Measurements from ENCODE around the gene MED26.
"Not testable (repeated sequence)": the region's sequence is repeated elsewhere in the genome, so short reads cannot be mapped to it uniquely, and the experiment has no call there.

Gene MED26

DNA sequence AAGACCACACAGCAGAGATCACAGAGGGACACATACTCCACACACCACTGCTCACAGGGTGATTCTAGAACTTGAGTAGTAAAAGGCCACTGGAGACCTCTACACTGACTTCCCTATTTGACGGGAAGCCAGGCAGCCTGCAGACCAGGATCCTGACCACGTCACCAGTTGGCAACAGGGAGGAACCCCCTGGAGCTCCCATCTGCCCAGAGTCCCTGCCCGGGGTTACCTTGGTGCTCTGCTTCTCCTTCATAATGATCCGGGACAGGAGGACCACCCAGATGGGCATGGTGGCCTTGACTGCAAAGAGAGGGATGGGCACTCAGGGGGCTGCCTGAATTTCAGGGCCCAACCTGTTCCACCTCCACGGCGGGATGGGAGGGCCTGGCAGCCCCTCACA, 56.7 kb downstream of the MED26 start:
- peaks cover 19 to 34% of the 10 kb centered on the region in 2 donors for H3K4me1 ChIP-seq (ENCODE audit: control insufficient read depth in 1 of 2, insufficient read depth in 2 of 2, low read length in 2 of 2)
- H3K9me3 ChIP-seq (ENCODE audit: control insufficient read depth in 1 of 2, low read length in 2 of 2) = no peaks in the 10 kb centered on the region
- peak overlapping the region; percentile 45 for H3K27ac ChIP-seq (ENCODE audit: low read length)
- no peaks in the 10 kb centered on the region for H3K27me3 ChIP-seq (ENCODE audit: low read depth, low read length)
- H3K36me3 ChIP-seq (ENCODE audit: control insufficient read depth in 1 of 2, insufficient read depth in 2 of 2, low read length in 2 of 2) = peaks cover 16 to 34% of the 10 kb centered on the region in 2 donors
- H3K4me3 ChIP-seq (ENCODE audit: low read depth in 1 of 2, low read length in 2 of 2) = peak overlapping the region; percentile 74 to 91

- Histone ChIP-seq H3K4me3 (ENCODE audit: low read depth in 1 of 2, low read length in 2 of 2) (no peak overlapping the region), H3K27ac (ENCODE audit: low read length) (no peak overlapping the region), H3K9me3 (ENCODE audit: control insufficient read depth in 1 of 2, low read length in 2 of 2) (no peaks in the 10 kb centered on the region), H3K4me1 (ENCODE audit: control insufficient read depth in 1 of 2, insufficient read depth in 2 of 2, low read length in 2 of 2) (peaks cover 19 to 30% of the 10 kb centered on the region in 2 donors), H3K36me3 (ENCODE audit: control insufficient read depth in 1 of 2, insufficient read depth in 2 of 2, low read length in 2 of 2) (peaks cover 10 to 34% of the 10 kb centered on the region in 2 donors), H3K27me3 (ENCODE audit: low read depth, low read length) (no peaks in the 10 kb centered on the region)
Measured at GRCh38 chr19:16569609-16570320, 58.2 kb downstream of the MED26 start.

DNA sequence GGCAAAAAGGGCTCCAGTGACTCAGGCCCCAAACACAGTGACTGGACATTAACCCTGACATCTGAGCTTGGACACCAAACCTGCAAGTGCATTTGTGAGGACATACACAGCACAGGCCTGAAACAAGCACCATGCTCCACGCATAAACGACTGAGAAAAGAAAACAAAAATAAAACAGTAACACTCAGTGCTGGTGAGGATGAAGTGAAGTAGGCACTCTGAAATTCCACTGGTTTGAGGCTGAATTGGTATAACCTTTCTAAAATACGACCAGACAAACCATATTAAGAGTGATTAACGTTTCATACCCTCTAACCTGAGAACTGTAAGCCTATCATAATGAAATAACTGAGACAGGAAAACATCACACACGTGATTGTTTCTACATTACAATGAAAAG, 61.3 kb downstream of the MED26 start:
- peaks cover 19 to 59% of the 10 kb centered on the region in 2 donors for H3K36me3 ChIP-seq (ENCODE audit: control insufficient read depth in 1 of 2, insufficient read depth in 2 of 2, low read length in 2 of 2)
- H3K27ac ChIP-seq (ENCODE audit: low read length) = no peak overlapping the region
- no peak overlapping the region for H3K4me3 ChIP-seq (ENCODE audit: low read depth in 1 of 2, low read length in 2 of 2)
- H3K4me1 ChIP-seq (ENCODE audit: control insufficient read depth in 1 of 2, insufficient read depth in 2 of 2, low read length in 2 of 2) = peaks cover 6 to 9% of the 10 kb centered on the region in 2 donors
- H3K9me3 ChIP-seq (ENCODE audit: control insufficient read depth in 1 of 2, low read length in 2 of 2) = no peaks in the 10 kb centered on the region
- H3K27me3 ChIP-seq (ENCODE audit: low read depth, low read length) = no peaks in the 10 kb centered on the region

GRCh38 chr19:16566161-16566560, 61.8 kb downstream of the MED26 start:
- Histone ChIP-seq H3K27ac (ENCODE audit: low read length) (no peak overlapping the region), H3K4me1 (ENCODE audit: control insufficient read depth in 1 of 2, insufficient read depth in 2 of 2, low read length in 2 of 2) (peaks cover 2 to 4% of the 10 kb centered on the region in 2 donors), H3K9me3 (ENCODE audit: control insufficient read depth in 1 of 2, low read length in 2 of 2) (no peaks in the 10 kb centered on the region), H3K36me3 (ENCODE audit: control insufficient read depth in 1 of 2, insufficient read depth in 2 of 2, low read length in 2 of 2) (peaks cover 23 to 65% of the 10 kb centered on the region in 2 donors), H3K4me3 (ENCODE audit: low read depth in 1 of 2, low read length in 2 of 2) (no peak overlapping the region), H3K27me3 (ENCODE audit: low read depth, low read length) (no peaks in the 10 kb centered on the region)

GRCh38 chr19:16564842-16565241, 63.2 kb downstream of the MED26 start:
- H3K27ac ChIP-seq (ENCODE audit: low read length) = no peak overlapping the region
- H3K27me3 ChIP-seq (ENCODE audit: low read depth, low read length) = no peaks in the 10 kb centered on the region
- H3K9me3 ChIP-seq (ENCODE audit: control insufficient read depth in 1 of 2, low read length in 2 of 2) = no peaks in the 10 kb centered on the region
- H3K4me3 ChIP-seq (ENCODE audit: low read depth in 1 of 2, low read length in 2 of 2) = no peak overlapping the region
- H3K4me1 ChIP-seq (ENCODE audit: control insufficient read depth in 1 of 2, insufficient read depth in 2 of 2, low read length in 2 of 2) = no peaks in the 10 kb centered on the region
- peaks cover 23 to 72% of the 10 kb centered on the region in 2 donors for H3K36me3 ChIP-seq (ENCODE audit: control insufficient read depth in 1 of 2, insufficient read depth in 2 of 2, low read length in 2 of 2)

DNA sequence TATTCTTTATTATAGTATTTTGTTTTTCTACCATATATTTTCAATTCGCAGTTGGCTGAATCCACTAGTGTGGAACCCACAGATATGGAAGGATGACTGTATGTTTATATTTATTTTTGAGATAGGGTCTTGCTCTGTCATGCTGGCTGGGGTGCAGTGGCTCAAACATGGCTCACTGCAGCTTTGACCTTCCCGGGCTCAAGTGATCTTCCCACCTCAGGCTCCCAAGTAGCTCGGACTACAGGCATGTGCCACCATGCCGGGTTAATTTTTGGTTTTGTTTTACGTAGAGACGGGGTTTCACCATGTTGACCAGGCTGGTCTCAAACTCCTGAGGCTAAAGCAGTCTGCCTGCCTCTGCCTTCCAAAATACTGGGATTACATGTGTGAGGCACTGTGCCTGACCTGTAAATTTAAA, 65.4 kb downstream of the MED26 start:
- H3K36me3 ChIP-seq (ENCODE audit: control insufficient read depth in 1 of 2, insufficient read depth in 2 of 2, low read length in 2 of 2) = peaks cover 23 to 70% of the 10 kb centered on the region in 2 donors

DNA sequence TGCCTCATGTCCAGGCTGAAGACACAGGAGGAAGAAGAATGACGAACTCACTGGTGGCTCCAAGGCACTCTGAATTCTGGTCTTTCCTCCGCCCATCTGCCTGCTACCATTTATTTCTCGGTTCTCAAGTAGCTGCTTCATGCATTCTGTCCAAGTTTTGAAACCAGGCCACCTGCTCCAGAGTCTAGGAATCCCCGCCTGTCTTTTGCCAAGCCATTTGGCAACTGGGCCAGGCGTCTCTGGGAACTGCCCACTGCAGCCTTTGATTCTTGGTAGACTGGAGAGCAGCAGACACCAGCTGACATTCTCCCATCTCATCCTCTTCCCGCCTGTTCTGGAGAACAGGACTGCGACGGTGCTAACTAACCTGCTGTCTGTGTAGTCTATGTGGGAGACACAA, 66.6 kb downstream of the MED26 start:
- Histone ChIP-seq H3K27me3 (ENCODE audit: low read depth, low read length) (no peaks in the 10 kb centered on the region), H3K27ac (ENCODE audit: low read length) (no peak overlapping the region), H3K9me3 (ENCODE audit: control insufficient read depth in 1 of 2, low read length in 2 of 2) (no peaks in the 10 kb centered on the region), H3K4me3 (ENCODE audit: low read depth in 1 of 2, low read length in 2 of 2) (no peak overlapping the region), H3K4me1 (ENCODE audit: control insufficient read depth in 1 of 2, insufficient read depth in 2 of 2, low read length in 2 of 2) (no peaks in the 10 kb centered on the region), H3K36me3 (ENCODE audit: control insufficient read depth in 1 of 2, insufficient read depth in 2 of 2, low read length in 2 of 2) (peaks cover 20 to 66% of the 10 kb centered on the region in 2 donors)

More for the DNA sequence above, 65.4 kb downstream of the MED26 start:
- H3K4me1 ChIP-seq (ENCODE audit: control insufficient read depth in 1 of 2, insufficient read depth in 2 of 2, low read length in 2 of 2) = no peaks in the 10 kb centered on the region
- H3K4me3 ChIP-seq (ENCODE audit: low read depth in 1 of 2, low read length in 2 of 2) = no peak overlapping the region
- H3K27ac ChIP-seq (ENCODE audit: low read length) = no peak overlapping the region
- no peaks in the 10 kb centered on the region for H3K27me3 ChIP-seq (ENCODE audit: low read depth, low read length)
- H3K9me3 ChIP-seq (ENCODE audit: control insufficient read depth in 1 of 2, low read length in 2 of 2) = no peaks in the 10 kb centered on the region

DNA sequence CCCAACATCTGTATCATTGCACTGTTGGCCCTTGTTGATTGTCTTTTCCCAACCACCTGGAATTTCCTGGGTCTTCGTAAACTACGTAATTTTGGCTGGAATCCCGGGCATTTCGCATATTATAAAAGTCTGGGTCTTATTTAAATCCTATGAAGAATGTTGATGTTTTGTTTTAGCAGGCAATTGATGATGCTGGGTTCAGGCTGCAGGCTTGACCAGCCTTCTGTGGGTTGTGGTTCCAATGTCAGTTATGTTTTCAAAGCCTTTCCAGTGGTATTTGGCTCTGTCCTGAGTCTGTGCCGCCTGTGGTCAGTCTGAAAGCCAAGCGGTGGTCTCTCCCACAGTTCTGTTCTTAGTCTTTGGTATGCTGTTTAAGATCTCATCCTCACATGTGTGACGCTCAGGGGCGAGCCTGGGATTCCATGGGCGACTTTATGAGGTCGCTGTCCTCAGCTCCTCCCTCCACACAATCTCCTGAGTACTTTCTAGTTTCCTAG, 68.2 kb downstream of the MED26 start:
- Histone ChIP-seq H3K4me3 (ENCODE audit: low read depth in 1 of 2, low read length in 2 of 2) (no peak overlapping the region), H3K9me3 (ENCODE audit: control insufficient read depth in 1 of 2, low read length in 2 of 2) (no peaks in the 10 kb centered on the region), H3K27ac (ENCODE audit: low read length) (no peak overlapping the region), H3K36me3 (ENCODE audit: control insufficient read depth in 1 of 2, insufficient read depth in 2 of 2, low read length in 2 of 2) (peaks cover 25 to 68% of the 10 kb centered on the region in 2 donors), H3K4me1 (ENCODE audit: control insufficient read depth in 1 of 2, insufficient read depth in 2 of 2, low read length in 2 of 2) (no peaks in the 10 kb centered on the region), H3K27me3 (ENCODE audit: low read depth, low read length) (no peaks in the 10 kb centered on the region)

DNA sequence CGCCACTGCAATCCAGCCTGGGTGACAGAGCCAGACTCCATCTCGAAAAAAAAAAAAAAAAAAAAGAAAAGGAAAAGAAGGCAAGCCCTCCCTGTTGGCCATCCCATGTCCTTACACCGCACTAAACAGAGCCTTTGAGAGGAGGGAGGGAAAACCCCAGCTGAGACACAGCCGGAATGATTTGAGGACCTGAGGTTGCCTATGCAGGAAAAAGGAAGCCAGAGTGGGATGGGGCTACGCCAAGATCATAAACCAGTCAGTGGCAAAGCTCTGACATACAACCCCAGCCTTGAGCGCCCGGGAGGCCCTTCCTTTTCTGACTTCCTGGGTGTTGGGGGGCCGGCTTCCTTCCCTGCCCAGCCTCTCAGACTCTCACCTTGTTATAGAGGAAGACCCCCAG, 73.2 kb downstream of the MED26 start:
- Histone ChIP-seq H3K27ac (ENCODE audit: low read length) (no peak overlapping the region), H3K4me3 (ENCODE audit: low read depth in 1 of 2, low read length in 2 of 2) (no peak overlapping the region), H3K4me1 (ENCODE audit: control insufficient read depth in 1 of 2, insufficient read depth in 2 of 2, low read length in 2 of 2) (no peaks in the 10 kb centered on the region), H3K27me3 (ENCODE audit: low read depth, low read length) (no peaks in the 10 kb centered on the region), H3K9me3 (ENCODE audit: control insufficient read depth in 1 of 2, low read length in 2 of 2) (no peaks in the 10 kb centered on the region), H3K36me3 (ENCODE audit: control insufficient read depth in 1 of 2, insufficient read depth in 2 of 2, low read length in 2 of 2) (peaks cover 25 to 61% of the 10 kb centered on the region in 2 donors)

DNA sequence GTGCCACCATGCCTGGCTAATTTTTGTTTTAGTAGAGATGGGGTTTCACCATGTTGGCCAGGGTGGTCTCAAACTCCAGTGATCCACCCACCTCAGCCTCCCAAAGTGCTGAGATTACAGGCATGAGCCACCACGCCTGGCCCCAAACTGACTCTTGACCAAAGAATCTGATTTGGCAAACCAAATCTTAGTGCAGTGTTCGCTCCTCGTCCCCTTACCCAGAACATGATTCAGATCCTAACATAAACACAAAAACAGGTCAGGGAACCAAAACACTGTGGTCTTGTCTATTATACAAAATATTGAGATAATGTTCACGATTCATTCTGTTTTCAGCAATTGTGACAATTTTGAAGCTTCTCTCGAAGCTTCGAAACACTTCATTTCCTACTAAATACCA, 76.1 kb downstream of the MED26 start:
- H3K36me3 ChIP-seq (ENCODE audit: control insufficient read depth in 1 of 2, insufficient read depth in 2 of 2, low read length in 2 of 2) = peaks cover 25 to 52% of the 10 kb centered on the region in 2 donors
- H3K9me3 ChIP-seq (ENCODE audit: control insufficient read depth in 1 of 2, low read length in 2 of 2); H3K27me3 ChIP-seq (ENCODE audit: low read depth, low read length); H3K27ac ChIP-seq (ENCODE audit: low read length); H3K4me1 ChIP-seq (ENCODE audit: control insufficient read depth in 1 of 2, insufficient read depth in 2 of 2, low read length in 2 of 2); H3K4me3 ChIP-seq (ENCODE audit: low read depth in 1 of 2, low read length in 2 of 2): not testable (repeated sequence)

- H3K27me3 ChIP-seq (ENCODE audit: low read depth, low read length) = no peaks in the 10 kb centered on the region
- no peak overlapping the region for H3K27ac ChIP-seq (ENCODE audit: low read length)
- peaks cover 15 to 24% of the 10 kb centered on the region in 2 donors for H3K36me3 ChIP-seq (ENCODE audit: control insufficient read depth in 1 of 2, insufficient read depth in 2 of 2, low read length in 2 of 2)
- no peaks in the 10 kb centered on the region for H3K9me3 ChIP-seq (ENCODE audit: control insufficient read depth in 1 of 2, low read length in 2 of 2)
- H3K4me3 ChIP-seq (ENCODE audit: low read depth in 1 of 2, low read length in 2 of 2) = no peak overlapping the region
- H3K4me1 ChIP-seq (ENCODE audit: control insufficient read depth in 1 of 2, insufficient read depth in 2 of 2, low read length in 2 of 2) = peaks cover 0 to under 1% of the 10 kb centered on the region in 2 donors
Measured at GRCh38 chr19:16548956-16549355, 79.0 kb downstream of the MED26 start.

Data from muscle layer of duodenum (tissue), 2 donors.